OCI-LY1 (cell line): ENCODE results near the gene NEAT1.

Experiments used
- EZH2 ChIP-seq: fragments of 200-600 bp; sonication (generic), shearing (Covaris generic); IDR thresholded peaks from 2 replicates; pipeline ENCODE4 v1.8.0; 2017; ENCODE audit warnings: borderline replicate concordance, mixed run types, mild to moderate bottlenecking, antibody characterized with exemption, low read length, moderate library complexity, mixed read lengths
- TF ChIP-seq, protein P1 (sequence below): fragments of 200-600 bp; sonication (generic), shearing (Covaris generic); IDR thresholded peaks from 2 replicates; pipeline ENCODE4 v1.5.1; 2017; ENCODE audit warnings: mild to moderate bottlenecking, antibody characterized with exemption, low read length, moderate library complexity, mixed read lengths

GRCh38 chr11:65420506-65420905 lies 2.1 kb upstream of the NEAT1 start:
- TF ChIP-seq, protein P1, sequence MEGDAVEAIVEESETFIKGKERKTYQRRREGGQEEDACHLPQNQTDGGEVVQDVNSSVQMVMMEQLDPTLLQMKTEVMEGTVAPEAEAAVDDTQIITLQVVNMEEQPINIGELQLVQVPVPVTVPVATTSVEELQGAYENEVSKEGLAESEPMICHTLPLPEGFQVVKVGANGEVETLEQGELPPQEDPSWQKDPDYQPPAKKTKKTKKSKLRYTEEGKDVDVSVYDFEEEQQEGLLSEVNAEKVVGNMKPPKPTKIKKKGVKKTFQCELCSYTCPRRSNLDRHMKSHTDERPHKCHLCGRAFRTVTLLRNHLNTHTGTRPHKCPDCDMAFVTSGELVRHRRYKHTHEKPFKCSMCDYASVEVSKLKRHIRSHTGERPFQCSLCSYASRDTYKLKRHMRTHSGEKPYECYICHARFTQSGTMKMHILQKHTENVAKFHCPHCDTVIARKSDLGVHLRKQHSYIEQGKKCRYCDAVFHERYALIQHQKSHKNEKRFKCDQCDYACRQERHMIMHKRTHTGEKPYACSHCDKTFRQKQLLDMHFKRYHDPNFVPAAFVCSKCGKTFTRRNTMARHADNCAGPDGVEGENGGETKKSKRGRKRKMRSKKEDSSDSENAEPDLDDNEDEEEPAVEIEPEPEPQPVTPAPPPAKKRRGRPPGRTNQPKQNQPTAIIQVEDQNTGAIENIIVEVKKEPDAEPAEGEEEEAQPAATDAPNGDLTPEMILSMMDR = no peak
- TF ChIP-seq EZH2 = no peak
